ENCODE measurements around the gene ADM. TPM values are rescaled to one million over a fixed set of nuclear protein-coding genes. Genes with fewer than 3 reads are reported as not detected.

ADM gene
- total RNA-seq, 1 donor from 2014 or later: 239 TPM

GRCh38 chr11:10272132-10272531, 32.7 kb upstream of the ADM start:
- Mint-ChIP-seq H3K27me3 (ENCODE audit: unreplicated experiment) (no peaks in the 10 kb centered on the region), H3K4me3 (ENCODE audit: unreplicated experiment) (no peak overlapping the region), H3K9me3 (ENCODE audit: unreplicated experiment) (no peaks in the 10 kb centered on the region), H3K36me3 (ENCODE audit: unreplicated experiment) (no peaks in the 10 kb centered on the region), H3K4me1 (ENCODE audit: unreplicated experiment) (peaks cover 46% of the 10 kb centered on the region), H3K27ac (ENCODE audit: unreplicated experiment) (no peak overlapping the region)
- no peak for TF ChIP-seq CTCF (IDR thresholded peaks at IDR 0.05)
- DNase-seq (ENCODE audit: extremely low spot score, unreplicated experiment): no peak

DNA sequence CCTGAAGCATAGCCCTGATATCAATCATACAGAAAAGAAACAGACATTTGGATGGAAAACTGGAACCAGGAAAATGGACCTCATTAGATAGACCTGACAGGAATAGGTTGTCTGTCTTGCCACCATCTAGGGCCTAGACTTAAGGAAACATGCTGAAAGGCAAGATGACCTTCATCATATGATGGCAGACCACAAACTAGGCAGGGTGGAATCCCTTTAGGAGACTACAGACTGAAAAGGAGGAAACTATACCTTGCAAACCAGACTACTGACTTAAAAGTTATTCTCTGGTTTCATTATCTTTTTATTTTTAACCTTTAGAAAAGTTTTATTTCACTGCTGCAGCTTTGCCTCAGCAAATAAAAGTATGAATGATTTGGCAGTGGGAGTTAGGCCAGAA, 31.1 kb upstream of the ADM start:
- Mint-ChIP-seq H3K27ac (ENCODE audit: unreplicated experiment) (no peak overlapping the region), H3K4me3 (ENCODE audit: unreplicated experiment) (no peak overlapping the region), H3K4me1 (ENCODE audit: unreplicated experiment) (peaks cover 30% of the 10 kb centered on the region), H3K27me3 (ENCODE audit: unreplicated experiment) (no peaks in the 10 kb centered on the region), H3K9me3 (ENCODE audit: unreplicated experiment) (no peaks in the 10 kb centered on the region), H3K36me3 (ENCODE audit: unreplicated experiment) (no peaks in the 10 kb centered on the region)
- no peak for TF ChIP-seq CTCF (IDR thresholded peaks at IDR 0.05)
- DNase-seq (ENCODE audit: extremely low spot score, unreplicated experiment): no peak

DNA sequence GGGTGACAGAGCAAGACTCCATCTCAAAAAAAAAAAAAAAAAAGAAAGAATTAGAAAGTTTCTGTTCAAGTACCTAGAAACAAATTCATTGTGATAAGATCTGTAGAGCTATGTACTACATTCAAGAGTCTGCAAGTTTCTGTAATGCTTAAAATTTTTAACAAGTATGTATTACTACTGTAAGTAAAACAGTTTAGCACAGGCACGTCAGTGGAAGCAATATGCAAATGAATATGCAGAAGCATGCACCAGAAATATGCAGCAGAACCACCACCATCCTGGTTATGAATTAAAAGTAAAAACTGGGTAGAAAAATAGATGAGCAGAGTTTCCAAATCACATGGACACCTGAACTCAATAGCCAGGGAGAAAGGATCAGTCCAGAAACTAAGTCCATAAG, 30.1 kb upstream of the ADM start:
- Mint-ChIP-seq H3K27me3 (ENCODE audit: unreplicated experiment) (no peaks in the 10 kb centered on the region), H3K4me3 (ENCODE audit: unreplicated experiment) (no peak overlapping the region), H3K36me3 (ENCODE audit: unreplicated experiment) (no peaks in the 10 kb centered on the region), H3K27ac (ENCODE audit: unreplicated experiment) (no peak overlapping the region), H3K9me3 (ENCODE audit: unreplicated experiment) (no peaks in the 10 kb centered on the region), H3K4me1 (ENCODE audit: unreplicated experiment) (peaks cover 22% of the 10 kb centered on the region)
- TF ChIP-seq CTCF (IDR thresholded peaks at IDR 0.05): no peak
- no peak for DNase-seq (ENCODE audit: extremely low spot score, unreplicated experiment)

DNA sequence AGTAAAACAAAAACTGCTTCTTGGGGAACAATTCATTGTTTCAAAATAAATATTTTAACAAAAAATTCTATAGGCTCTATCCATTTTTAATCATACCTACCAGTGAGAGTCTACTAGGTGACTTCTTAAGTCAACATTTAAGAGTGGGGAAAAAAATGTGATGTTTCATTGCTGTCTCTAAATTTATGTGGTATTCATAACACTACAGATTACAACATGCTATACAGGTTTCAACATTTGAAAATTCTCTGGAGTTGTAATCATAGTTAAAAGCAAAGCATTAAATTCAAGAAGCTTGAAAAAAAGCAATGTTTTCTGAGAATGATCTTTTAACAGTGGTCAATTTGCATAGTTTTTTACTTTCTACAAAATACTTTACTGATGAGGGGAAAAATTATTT, 29.2 kb upstream of the ADM start:
- DNase-seq (ENCODE audit: extremely low spot score, unreplicated experiment): no peak
- TF ChIP-seq CTCF (IDR thresholded peaks at IDR 0.05): no peak
- Mint-ChIP-seq H3K4me1 (ENCODE audit: unreplicated experiment) (peaks cover 22% of the 10 kb centered on the region), H3K27ac (ENCODE audit: unreplicated experiment) (no peak overlapping the region), H3K9me3 (ENCODE audit: unreplicated experiment) (no peaks in the 10 kb centered on the region), H3K36me3 (ENCODE audit: unreplicated experiment) (no peaks in the 10 kb centered on the region), H3K4me3 (ENCODE audit: unreplicated experiment) (no peak overlapping the region), H3K27me3 (ENCODE audit: unreplicated experiment) (no peaks in the 10 kb centered on the region)

GRCh38 chr11:10282117-10282516, 22.8 kb upstream of the ADM start:
- no peak for DNase-seq (ENCODE audit: extremely low spot score, unreplicated experiment)
- Mint-ChIP-seq H3K4me3 (ENCODE audit: unreplicated experiment) (no peak overlapping the region), H3K9me3 (ENCODE audit: unreplicated experiment) (no peaks in the 10 kb centered on the region), H3K27ac (ENCODE audit: unreplicated experiment) (no peak overlapping the region), H3K36me3 (ENCODE audit: unreplicated experiment) (peaks cover 2% of the 10 kb centered on the region), H3K4me1 (ENCODE audit: unreplicated experiment) (peaks cover 11% of the 10 kb centered on the region), H3K27me3 (ENCODE audit: unreplicated experiment) (no peaks in the 10 kb centered on the region)
- TF ChIP-seq CTCF (IDR thresholded peaks at IDR 0.05): no peak

Data from osteocyte (in vitro differentiated cells).